Activated CD4-positive, alpha-beta T cell treated with anti-CD3 and anti-CD28 coated beads for 4 hours (primary cell): Measurements from ENCODE around the gene DGKI.

ENCODE experiments used
- DNase-seq, 2 donors: peaks; one replicate each; pipeline ENCODE4 v3.0.0-alpha.2; 2020

The DGKI gene

DNA sequence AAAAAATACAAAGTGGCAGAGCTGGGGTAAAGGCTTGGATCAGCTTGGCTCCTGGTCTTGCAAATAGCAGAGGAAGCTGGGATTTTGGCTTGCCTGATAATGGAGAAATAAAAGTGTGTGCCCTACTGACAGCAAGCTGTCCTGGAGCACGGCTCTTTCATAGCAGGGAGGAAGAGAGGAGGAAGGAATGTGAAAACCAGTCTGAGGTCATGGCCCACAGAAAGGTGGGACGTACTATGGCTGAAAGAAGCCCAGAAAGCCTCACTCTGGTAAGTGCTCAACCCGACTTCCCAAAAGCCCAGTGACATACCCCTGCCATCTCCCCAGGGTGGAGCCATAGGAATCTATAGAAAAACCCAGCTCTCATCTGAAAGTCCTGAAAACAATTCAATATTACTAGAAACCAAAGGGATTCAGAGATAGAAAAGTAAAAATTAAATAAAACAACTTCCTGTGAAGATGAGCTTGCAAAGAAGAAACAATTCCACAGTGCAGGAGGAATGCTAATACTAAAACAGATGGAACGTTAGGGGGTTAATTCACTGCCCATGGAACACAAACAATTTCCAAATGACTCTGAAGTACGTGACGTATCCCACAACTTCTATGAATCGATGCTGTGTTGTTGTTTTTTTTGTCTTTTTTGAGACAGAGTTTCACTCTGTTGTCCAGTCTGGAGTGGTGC, 256.6 kb downstream of the DGKI start:
- DNase-seq: no peak

DNA sequence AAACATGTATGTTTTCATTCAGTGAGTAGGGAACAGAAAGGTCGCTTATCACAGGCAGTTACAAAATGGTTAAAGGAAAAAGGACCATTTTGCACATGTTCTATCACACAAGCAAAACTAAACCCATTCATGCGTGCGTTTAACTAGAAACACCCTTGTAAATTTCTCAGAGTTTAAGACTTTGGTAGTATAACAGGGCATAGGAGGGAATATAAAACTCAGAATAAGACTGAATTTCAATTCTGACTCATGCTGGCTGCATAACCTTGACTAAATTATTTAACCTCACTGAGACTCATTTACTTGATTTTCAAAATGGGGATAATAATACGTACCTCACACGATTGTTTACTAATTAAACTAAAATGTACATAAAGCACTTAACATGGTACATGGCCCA, 259.4 kb downstream of the DGKI start:
- no peak for DNase-seq

DNA sequence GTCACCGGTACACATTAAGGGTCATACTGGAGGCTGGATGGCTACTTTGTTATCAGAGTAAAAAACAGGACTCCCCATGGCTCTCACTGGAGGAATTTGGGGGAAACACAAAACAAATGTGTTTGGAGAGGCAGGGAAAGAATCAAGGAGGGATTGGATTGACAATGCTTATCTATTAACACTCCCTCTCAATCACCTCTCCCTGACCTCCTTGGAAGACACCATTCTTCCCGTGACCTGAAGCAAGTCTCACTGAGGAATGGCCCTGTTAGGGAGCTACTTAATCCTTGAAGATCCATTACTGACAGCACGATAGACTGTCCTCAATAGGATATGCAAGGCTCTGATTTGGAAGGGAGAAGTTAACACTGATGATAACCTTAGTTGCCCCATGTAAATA, 261.2 kb downstream of the DGKI start:
- no peak for DNase-seq

DNA sequence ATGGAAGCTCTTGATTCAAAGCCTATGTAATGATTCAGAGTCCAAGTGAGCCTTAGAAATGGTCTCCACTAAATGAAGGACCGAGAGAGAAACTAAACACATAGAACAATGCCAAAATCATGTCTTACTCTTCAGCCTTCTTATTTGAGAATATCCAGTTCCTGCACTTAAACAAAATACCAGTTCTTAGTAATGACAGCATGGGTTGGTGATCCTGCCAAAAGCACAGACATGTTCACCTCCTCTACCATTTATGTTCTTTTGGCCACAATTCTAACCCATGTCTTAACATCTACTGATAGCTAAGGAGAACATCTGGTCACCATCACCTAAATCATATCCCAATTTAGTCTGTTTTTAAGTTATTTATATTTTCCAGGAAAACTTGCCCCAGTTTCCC, 263.6 kb downstream of the DGKI start:
- no peak for DNase-seq

DNA sequence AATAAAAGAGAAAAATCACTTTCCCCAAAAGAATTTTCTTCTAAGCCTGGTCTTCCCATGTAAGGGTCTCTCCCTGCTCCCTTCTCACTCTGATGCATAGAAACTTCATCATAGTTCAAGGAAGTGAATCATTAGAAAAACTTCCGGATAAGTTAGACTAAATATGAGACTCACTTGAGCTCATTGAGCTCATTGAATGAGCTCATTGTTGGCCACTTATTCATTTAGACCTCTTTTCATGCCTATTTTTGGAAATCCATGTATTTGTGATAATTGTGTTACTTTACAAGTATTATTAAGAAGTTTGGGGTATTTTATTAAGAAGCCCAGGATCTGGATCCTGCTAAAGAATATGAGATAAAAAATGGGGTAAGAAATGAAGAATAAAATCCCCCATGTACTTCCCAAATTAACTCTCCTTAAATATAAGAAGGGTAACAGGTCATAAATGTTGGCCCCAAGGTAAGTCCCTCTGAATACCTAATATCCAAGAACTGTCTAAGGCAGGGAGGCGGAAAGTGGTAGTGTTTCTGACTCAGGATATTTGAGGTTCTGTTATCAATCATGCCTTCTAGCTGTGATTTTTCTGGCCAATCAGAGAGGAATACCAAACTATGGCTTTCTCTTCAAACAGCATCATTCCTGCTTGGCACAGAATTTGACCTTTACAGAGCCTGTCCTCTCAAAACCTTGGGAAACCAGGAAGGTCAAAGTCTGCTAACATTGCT, 266.7 kb downstream of the DGKI start:
- DNase-seq: no peak

DNA sequence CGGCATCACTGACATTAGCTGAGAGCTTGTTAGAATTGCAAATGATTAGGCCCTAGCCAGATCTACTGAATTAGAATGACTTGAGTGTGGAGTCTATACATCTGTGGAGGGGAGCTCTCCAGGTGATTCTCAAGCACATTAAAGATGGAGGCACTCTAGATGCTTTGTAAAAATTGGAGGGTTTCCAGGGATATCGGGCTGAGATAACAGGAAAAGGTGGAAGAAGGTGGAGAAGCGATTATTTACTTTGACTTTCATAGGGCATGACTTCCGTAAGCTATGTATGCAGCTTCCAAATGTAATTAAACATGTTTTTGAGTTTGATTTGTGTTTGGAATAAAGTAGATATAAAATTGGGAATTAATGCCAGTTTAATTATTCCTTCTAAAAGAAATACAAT, 268.2 kb downstream of the DGKI start:
- DNase-seq: no peak

DNA sequence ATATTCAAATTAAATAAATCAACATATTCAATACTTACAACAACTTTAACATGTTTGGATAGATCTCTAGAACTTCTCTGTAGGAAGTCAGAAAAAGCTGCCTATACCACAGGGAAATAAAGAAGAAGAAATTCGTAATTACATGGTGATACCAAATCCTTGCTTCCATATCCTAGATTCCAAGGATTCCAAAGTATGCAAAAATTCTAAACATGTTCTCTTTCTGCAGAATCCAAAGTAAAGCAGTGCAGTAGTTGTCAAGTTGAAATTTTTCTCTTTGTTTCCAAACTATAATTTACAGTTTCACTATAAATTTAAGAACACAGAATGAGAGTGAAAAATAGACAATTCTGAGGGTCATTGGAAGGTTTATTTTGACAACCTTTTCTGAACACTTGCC, 269.6 kb downstream of the DGKI start:
- DNase-seq: no peak

DNA sequence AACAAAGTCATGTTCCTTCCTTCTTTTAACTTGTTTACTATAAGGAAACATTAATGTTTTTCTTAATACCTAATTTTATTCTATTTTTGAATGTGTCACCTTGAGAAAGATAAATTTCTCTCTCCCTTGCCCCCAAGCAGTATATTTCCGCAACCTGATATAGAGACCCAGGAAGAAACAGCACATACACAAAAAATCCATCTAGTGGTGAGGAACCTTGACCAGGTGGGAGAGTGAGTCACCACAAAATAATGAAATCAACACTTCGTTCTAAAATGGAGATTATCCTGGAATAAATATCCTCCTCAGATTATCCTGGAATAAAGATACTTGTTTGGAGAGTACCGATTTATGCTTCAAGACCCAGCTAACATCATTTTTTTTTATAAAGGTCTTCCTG, 270.3 kb downstream of the DGKI start:
- no peak for DNase-seq

DNA sequence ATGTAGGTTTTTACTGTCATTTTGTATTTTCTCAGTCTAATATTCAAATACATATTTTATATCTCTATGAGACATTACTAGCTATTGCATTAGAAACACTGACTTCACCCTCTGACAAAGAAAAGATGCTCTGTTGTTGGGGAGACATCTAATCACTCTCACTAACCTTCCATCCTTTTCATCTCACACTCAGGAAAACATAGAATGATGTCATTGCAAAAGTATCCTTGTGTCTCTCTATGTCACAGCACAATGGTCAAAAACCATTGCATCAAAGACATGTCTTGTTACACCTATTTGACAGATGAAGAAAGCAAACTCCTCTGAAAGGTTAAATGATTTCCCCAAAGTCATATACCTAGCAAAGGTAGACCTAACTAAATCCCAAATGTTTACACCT, 272.0 kb downstream of the DGKI start:
- DNase-seq: no peak

DNA sequence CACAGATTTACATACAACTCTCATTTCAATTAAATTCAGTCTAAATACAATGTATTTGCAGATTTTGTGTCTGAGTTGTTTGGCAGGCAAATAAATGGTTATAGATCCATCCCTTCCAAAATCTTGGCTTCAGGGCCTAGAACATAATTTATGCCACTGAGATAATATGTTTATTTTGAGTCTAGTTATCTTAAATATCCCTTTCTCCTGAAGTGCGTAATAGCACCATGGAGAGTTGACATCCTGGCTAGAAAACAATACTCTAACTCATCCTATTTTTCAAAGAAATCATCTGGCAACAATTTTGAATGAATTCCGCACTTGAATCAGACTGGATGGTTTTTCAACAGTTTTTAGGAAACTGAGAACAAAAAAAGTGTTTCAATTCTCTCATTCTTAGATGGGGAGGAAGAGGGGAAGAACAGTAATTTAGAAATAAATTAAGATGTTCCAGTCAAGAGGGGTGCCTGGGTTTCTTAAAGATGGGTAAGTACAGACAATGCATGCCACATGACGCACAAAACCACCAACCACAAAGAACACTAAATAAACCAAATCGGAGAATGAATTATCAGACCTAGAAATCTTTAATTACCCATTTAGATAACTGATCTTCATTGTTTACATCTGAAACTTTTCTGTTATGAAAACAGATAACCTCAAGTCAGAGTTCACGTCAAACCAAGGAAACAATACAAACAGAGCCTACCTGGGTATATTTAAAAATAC, 274.6 kb downstream of the DGKI start:
- DNase-seq: no peak

DNA sequence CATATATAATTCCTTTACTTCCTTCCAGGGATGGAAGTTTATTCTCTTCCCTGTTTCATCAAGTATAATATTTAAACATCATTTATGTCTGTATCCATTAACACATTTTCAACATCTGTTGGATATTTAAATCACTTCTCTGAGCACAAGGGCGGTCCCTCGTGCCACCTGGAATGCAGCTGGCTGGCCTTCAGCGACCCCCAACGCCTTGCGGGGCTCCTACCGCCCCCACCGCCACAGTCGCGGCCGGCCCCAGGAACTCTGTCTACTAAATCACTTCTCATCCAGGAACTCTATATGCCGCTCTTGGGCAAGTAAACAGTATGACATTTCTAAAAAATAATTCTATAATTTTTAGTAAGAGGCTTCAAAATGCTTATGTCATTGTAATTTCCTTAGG, 282.1 kb downstream of the DGKI start:
- DNase-seq: no peak

DNA sequence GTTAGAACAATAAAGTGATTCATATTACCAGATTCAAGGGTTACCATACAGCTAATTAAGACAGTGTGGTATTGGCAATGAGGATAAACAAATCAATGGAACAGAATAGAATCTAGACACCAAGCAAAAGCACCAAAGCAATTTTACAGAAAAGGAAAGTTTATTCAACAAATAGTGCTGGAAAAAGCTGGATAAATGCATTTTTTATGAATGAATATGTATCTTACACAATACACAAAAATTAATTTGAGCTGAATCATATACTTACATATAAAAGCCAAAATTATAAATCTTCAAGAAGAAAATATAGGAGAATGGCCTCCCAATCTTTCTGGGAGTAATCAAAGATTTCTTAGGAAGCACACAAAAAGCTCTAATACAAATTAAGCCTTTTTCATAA, 282.8 kb downstream of the DGKI start:
- no peak for DNase-seq

DNA sequence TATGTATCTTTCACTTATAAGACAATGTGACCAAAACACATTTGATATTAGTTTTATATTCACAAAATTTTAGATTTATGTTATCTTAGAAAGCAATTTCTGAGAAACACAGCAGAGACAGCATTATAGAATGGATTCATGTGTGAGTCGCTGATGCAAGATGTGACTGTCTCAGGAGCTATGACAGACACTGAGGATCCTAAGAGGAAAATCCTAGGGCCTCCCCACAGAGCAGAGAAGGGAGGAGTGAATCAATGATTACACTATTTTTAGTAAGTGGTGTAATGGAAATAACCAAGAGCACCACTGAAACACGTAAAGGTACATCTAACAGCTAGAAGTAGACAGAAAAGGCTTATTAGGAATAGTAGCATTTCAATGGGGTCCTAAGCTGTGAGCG, 299.3 kb downstream of the DGKI start:
- DNase-seq: no peak

DNA sequence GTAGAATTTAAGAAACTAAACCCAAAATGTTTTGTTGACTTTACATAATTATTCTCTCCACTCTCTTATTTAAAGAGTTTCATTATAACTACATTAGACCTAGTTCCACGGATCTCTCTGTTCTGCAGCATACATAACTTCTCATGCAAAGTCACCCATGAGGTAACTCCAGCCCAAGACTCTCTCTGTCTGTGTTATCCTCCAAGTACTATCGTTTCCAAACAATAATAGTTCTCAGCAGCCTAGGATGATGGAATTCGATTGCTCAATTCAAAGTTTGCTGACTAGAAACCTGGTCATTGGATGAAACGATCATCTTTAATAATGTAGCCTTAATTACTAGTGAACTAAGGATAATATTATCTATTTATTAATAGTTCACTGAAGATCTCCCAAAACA, 300.1 kb downstream of the DGKI start:
- DNase-seq: no peak

DNA sequence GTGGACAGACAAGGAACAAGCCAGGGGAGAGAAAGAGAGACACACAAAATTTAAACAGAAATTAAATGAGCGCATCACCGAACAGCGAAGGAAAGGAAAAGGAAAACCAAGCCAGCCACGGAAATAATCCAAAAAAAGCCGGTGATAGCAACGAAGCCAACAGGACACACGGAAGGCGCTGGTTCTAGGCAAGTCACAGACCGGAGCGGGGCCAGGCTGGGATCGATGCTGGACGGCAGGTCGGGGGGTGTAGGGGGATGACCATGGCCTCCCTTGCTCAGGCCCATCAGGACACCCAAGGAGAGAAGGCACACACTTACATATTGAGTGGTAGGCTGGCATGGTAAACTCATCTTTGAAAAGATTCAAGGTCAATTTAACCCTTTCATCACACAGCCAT, 300.8 kb downstream of the DGKI start:
- no peak for DNase-seq

DNA sequence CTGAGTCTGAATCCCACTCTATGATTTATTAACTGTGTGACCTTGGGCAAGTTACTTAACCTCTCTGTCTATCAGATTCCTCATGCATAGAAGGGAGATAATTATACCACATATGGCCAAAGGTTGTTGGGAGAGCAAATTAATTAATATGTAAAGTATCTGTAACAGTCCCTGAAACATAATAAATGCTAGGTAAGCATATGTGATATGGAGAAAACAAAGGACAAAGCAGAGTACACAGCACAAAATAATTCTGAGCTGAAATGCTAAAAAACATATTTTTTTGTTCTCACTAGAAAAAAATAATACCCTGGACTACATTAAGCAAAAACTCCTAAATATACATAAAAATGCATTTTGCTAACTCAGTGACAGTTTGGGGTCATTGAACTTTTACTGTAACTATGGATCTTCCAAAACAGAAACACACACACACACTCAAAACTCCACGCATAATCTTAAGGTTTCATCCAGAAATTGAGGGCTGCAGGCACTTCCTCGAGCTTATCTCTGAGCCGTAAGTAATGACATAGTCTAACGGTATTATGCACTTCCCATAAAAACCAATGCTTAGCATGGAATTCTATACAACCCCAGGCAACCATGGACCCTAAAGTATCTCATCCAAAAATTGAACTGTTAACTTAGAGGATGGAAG, 301.6 kb downstream of the DGKI start:
- no peak for DNase-seq

DNA sequence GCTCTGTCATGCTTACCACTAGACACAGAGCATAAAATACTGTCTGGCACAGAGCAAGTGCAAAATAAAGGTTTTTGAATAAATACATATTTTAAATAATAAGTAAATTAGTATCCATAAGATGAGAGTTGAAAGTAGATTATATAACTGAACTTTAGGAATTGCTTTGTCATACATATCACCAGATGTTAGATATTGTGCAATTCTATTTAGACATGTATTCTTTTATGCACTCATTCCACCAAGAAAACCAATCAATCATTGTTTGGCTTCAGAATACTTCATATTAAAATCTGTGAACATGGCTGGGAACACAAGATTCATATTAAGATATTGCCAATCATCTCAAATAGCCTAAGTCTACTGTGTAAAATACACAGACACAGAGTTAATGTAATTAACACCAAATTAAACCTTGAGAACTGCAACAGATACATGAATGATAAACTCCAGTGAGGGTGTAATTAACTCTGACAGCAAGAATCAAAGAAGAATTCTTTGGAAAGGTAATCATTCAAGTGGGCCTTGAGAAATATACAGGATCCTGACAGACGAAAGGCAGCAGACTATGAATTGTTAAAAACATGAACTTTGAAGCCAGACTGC, 302.2 kb downstream of the DGKI start:
- no peak for DNase-seq

DNA sequence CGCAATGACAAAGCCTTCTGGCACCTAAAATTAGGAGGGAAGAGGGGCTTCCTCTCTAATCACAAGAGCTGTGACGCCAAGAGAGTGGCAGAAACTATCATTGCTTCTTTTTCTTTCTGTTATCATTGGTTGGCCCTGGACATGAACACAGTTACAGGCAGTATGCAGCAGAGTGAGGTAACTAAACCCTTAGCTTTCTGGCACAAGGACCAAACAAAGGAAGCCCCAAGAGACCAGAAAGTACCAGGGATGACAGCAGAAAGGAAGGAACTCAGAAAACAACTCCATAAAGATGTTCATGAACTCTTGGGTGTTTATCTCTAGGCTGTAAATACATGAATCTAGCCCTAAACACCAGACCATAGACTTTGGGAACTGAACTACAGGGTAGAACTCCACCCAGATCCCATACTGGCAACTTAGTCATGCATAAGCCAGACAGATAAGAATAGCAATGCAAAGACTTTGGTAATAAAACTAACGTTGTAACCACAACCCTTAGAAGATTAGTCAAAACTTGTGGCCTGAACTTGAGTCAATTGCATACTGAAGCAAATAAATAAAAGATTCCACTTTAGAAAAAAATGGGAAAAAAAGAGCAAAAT, 307.6 kb downstream of the DGKI start:
- no peak for DNase-seq

DNA sequence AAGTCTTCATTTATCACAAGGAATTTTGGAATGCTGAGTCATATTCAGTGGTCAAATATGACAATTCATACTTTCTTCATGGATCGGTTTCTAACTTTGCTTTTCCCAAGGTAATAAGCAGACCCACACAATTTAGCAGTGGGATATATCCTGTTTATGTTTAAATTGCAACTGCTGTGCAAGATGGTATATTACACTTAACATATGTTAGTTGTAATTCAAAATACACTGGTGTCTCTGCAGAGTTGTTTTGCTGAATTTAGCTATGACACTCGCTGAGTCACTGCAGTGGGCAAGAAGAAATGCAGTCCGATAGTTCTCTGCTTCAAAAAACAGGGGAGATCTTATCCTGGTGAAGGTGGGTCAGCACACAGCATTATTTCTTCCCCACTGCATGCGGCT, 308.4 kb downstream of the DGKI start:
- DNase-seq: no peak

DNA sequence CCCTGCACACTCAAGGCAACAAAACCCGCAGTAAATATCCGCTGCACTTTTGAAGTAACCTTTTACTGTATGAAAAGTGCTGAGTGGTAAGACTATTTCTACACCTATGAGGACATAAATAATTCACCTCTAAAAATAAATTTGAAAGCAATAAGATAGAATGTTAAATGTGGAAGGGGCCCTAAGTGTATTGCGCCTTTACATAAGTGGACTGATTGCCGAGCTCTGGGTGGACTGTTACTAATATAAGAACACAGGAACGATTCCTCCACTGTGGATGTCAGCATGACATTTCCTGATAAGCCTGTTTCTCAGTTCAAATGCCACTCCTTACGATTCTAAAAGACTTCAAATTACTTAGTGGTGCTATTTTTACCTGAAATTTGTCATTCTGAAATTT, 311.2 kb downstream of the DGKI start:
- no peak for DNase-seq

DNA sequence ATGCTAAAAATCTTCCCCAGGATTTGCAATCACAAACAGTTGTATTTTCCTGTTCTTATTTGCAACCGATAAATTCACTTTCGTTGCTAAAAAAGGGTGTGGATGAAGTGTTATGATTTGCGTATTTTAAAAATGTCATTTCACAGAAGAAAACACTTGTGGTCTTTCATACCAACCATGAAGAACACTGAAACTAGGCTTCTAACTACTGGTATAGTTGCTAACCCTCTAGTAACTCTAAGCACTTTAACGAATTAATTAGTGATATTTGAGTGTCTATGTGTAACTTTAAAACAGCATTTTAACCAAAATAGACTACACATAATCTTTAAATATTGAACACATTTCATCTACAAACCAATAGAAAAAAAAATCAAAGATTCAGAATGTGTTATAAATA, 315.1 kb downstream of the DGKI start:
- DNase-seq: no peak

DNA sequence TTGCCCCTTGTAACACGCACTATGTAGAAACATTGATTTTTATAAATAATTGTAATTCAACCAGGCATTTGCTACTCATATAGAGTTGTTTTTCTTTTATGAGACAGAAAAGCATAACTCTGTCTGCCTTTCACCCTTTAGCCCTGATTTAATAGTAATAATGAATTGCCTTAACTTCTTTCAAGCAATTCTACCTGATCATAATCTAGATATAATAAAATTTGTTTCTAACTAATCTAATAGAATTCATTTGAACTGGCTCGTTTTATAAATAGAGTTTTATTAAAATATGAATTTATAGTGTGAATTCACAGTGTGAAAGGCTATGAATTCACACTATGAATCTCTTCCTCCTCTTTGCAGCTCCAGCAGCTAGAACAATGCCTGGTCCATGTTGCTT, 319.1 kb downstream of the DGKI start:
- DNase-seq: no peak

DNA sequence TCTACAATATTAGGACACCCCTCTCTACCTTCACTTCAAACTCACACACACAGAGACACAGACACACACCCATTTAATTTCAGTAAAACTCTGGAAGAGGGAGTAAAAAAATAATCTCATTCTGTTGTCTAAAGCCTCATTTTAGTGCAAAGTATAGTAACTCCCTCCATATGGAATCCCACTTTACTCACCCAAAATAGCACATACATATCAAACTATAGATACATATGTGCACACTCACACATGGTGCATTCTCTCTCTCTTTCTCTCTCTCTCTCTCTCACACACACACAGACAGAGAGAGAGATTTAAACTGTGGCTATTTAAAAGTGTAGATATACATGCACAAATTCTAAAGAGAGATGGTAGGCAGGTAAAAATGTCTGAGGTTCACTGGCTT, 323.6 kb downstream of the DGKI start:
- DNase-seq: no peak
